ENCODE results near the gene NRXN2. TPM values are rescaled to one million over a fixed set of nuclear protein-coding genes. Genes with fewer than 3 reads are reported as not detected.

The NRXN2 gene
- total and polyA plus RNA-seq, 2 donors (not counting 3 experiments of a cell fraction or from before 2014, with no cell fraction given), result not detected

- H3K9ac ChIP-seq (replicated peaks; ENCODE audit: extremely low read depth, insufficient read depth, low read length), result no peak overlapping the region
- no peaks in the 10 kb centered on the region for H3K36me3 ChIP-seq (ENCODE audit: control insufficient read depth in 2 of 2, extremely low read depth in 1 of 2, insufficient read depth in 2 of 2, low read length in 2 of 2)
- intact Hi-C loops (cut with micrococcal nuclease), result no loop called here
- FAIRE-seq, result no peak
- no peak overlapping the region for H3K4me3 ChIP-seq (replicated peaks in 1 of 3; ENCODE audit: insufficient read depth in 1 of 3, low read depth in 1 of 3, low read length in 3 of 3)
- H3K9me1 ChIP-seq (replicated peaks; ENCODE audit: control insufficient read depth, extremely low read depth, insufficient read depth, low read length), result no peaks in the 10 kb centered on the region
- H2AFZ ChIP-seq (ENCODE audit: low read depth, low read length), result no peak overlapping the region
- no peak overlapping the region for H3K27ac ChIP-seq (ENCODE audit: insufficient read depth, low read depth, low read length)
- no peaks in the 10 kb centered on the region for H3K9me3 ChIP-seq (replicated peaks; ENCODE audit: control insufficient read depth, insufficient read depth, low read length)
- no peak overlapping the region for H3K4me2 ChIP-seq (ENCODE audit: insufficient read depth, low read length)
- dilution Hi-C loops (cut with MboI; ENCODE audit: extremely low pct_ligation_motif_present, low sequenced_read_pairs), result no loop called here
- ChIA-PET CTCF (interaction anchor here (1.1 to 2.1 kb wide), 4 partner anchors 13 to 241 kb away, joined by 6 to 20 read pairs (median 10); no protein-coding TSS in a partner anchor), POLR2A (no interaction called here)
- BruUV-seq (replicated peaks), result no TSS peak
- TF ChIP-seq POLR2AphosphoS5 (IDR thresholded peaks at IDR 0.05; ENCODE audit: insufficient read depth, low read depth, low read length) (no peak), GATA2 (IDR thresholded peaks at IDR 0.05; ENCODE audit: insufficient read depth, insufficient read length, low read depth, low read length) (no peak), EZH2 (IDR thresholded peaks at IDR 0.05; ENCODE audit: borderline replicate concordance, low read depth, low read length, severe bottlenecking) (no peak), POLR2A (IDR thresholded peaks at IDR 0.05; ENCODE audit: low read depth, low read length) (no peak), MAX (IDR thresholded peaks at IDR 0.05; ENCODE audit: insufficient read depth, insufficient read length) (no peak), MYC (IDR thresholded peaks at IDR 0.05; ENCODE audit: low read depth, low read length) (no peak), FOS (IDR thresholded peaks at IDR 0.05; ENCODE audit: borderline replicate concordance, insufficient read depth, low read length) (no peak), JUN (IDR thresholded peaks at IDR 0.05; ENCODE audit: borderline replicate concordance, insufficient read depth, insufficient read length, low read depth) (no peak), CTCF (IDR thresholded peaks at IDR 0.05; ENCODE audit: extremely low read depth in 1 of 2, insufficient read depth in 1 of 2, low read depth in 1 of 2, low read length in 2 of 2) (no peak)
- no peaks in the 10 kb centered on the region for H3K79me2 ChIP-seq (ENCODE audit: control insufficient read depth, insufficient read depth, low read length)
- H3K27me3 ChIP-seq (ENCODE audit: control insufficient read depth in 2 of 2, insufficient read depth in 2 of 2, low read length in 2 of 2), result peaks cover 17 to 25% of the 10 kb centered on the region in 2 experiments
- H3K4me1 ChIP-seq (ENCODE audit: control insufficient read depth, extremely low read depth, insufficient read depth, low read length), result no peaks in the 10 kb centered on the region
- no peaks in the 10 kb centered on the region for H4K20me1 ChIP-seq (replicated peaks; ENCODE audit: control insufficient read depth, extremely low read depth, insufficient read depth, low read length)
- no peak for DNase-seq (ENCODE audit: low read depth, low spot score)
Measured at GRCh38 chr11:64690235-64690634, 32.8 kb downstream of the NRXN2 start.

Measured in endothelial cell of umbilical vein (primary cell).